ENCODE results near the gene SSTR1. TPM values are rescaled to one million over a fixed set of nuclear protein-coding genes. Genes with fewer than 3 reads are reported as not detected.

The SSTR1 gene
- total and polyA plus RNA-seq, 2 donors (not counting 3 experiments of a cell fraction or from before 2014, with no cell fraction given) = 1.4 to 1.9 TPM

GRCh38 chr14:38187528-38187927 is 20.2 kb upstream of the SSTR1 start:
- intact Hi-C loops (cut with micrococcal nuclease) (no loop called here), dilution Hi-C loops (cut with MboI; ENCODE audit: extremely low pct_ligation_motif_present, low sequenced_read_pairs) (no loop called here)
- Histone ChIP-seq H3K27ac (ENCODE audit: insufficient read depth, low read depth, low read length) (no peak overlapping the region), H2AFZ (ENCODE audit: low read depth, low read length) (no peak overlapping the region), H3K79me2 (ENCODE audit: control insufficient read depth, insufficient read depth, low read length) (no peaks in the 10 kb centered on the region), H3K4me1 (ENCODE audit: control insufficient read depth, extremely low read depth, insufficient read depth, low read length) (no peaks in the 10 kb centered on the region), H3K9ac (replicated peaks; ENCODE audit: extremely low read depth, insufficient read depth, low read length) (no peak overlapping the region), H3K9me3 (replicated peaks; ENCODE audit: control insufficient read depth, insufficient read depth, low read length) (no peaks in the 10 kb centered on the region), H3K27me3 (ENCODE audit: control insufficient read depth in 2 of 2, insufficient read depth in 2 of 2, low read length in 2 of 2) (no peaks in the 10 kb centered on the region), H3K9me1 (replicated peaks; ENCODE audit: control insufficient read depth, extremely low read depth, insufficient read depth, low read length) (no peaks in the 10 kb centered on the region), H3K4me3 (replicated peaks in 1 of 3; ENCODE audit: insufficient read depth in 1 of 3, low read depth in 1 of 3, low read length in 3 of 3) (no peak overlapping the region), H3K36me3 (ENCODE audit: control insufficient read depth in 2 of 2, extremely low read depth in 1 of 2, insufficient read depth in 2 of 2, low read length in 2 of 2) (no peaks in the 10 kb centered on the region), H4K20me1 (replicated peaks; ENCODE audit: control insufficient read depth, extremely low read depth, insufficient read depth, low read length) (no peaks in the 10 kb centered on the region), H3K4me2 (ENCODE audit: insufficient read depth, low read length) (no peak overlapping the region)
- DNase-seq (ENCODE audit: low read depth, low spot score) (no peak), FAIRE-seq (no peak)
- ChIA-PET CTCF (interaction anchor here (1.0 kb wide), 1 partner anchor 284 kb away, joined by 3 read pairs; no protein-coding TSS in a partner anchor), POLR2A (no interaction called here)
- no TSS peak for BruUV-seq (replicated peaks)
- no peak for TF ChIP-seq EZH2 (IDR thresholded peaks at IDR 0.05; ENCODE audit: borderline replicate concordance, low read depth, low read length, severe bottlenecking)
- no peak for TF ChIP-seq GATA2 (IDR thresholded peaks at IDR 0.05; ENCODE audit: insufficient read depth, insufficient read length, low read depth, low read length)
- TF ChIP-seq MAX (IDR thresholded peaks at IDR 0.05; ENCODE audit: insufficient read depth, insufficient read length) = no peak
- no peak for TF ChIP-seq CTCF (IDR thresholded peaks at IDR 0.05; ENCODE audit: extremely low read depth in 1 of 2, insufficient read depth in 1 of 2, low read depth in 1 of 2, low read length in 2 of 2)
- TF ChIP-seq FOS (IDR thresholded peaks at IDR 0.05; ENCODE audit: borderline replicate concordance, insufficient read depth, low read length) = no peak
- no peak for TF ChIP-seq MYC (IDR thresholded peaks at IDR 0.05; ENCODE audit: low read depth, low read length)
- TF ChIP-seq POLR2A (IDR thresholded peaks at IDR 0.05; ENCODE audit: low read depth, low read length) = no peak
- no peak for TF ChIP-seq POLR2AphosphoS5 (IDR thresholded peaks at IDR 0.05; ENCODE audit: insufficient read depth, low read depth, low read length)
- no peak for TF ChIP-seq JUN (IDR thresholded peaks at IDR 0.05; ENCODE audit: borderline replicate concordance, insufficient read depth, insufficient read length, low read depth)
